Measurements from ENCODE around the gene SEL1L3.

Gene SEL1L3

GRCh38 chr4:25801594-25801993, 61.2 kb downstream of the SEL1L3 start:
- no peak overlapping the region for H3K27ac ChIP-seq
- no peak overlapping the region for H3K4me3 ChIP-seq
- no peak for DNase-seq (ENCODE audit: low spot score)
- no peak for TF ChIP-seq CTCF (IDR thresholded peaks at IDR 0.05)

GRCh38 chr4:25800245-25800644, 62.5 kb downstream of the SEL1L3 start:
- no peak overlapping the region for H3K4me3 ChIP-seq
- H3K27ac ChIP-seq = no peak overlapping the region
- TF ChIP-seq CTCF (IDR thresholded peaks at IDR 0.05) = no peak
- no peak for DNase-seq (ENCODE audit: low spot score)

GRCh38 chr4:25799522-25799921, 63.3 kb downstream of the SEL1L3 start:
- DNase-seq (ENCODE audit: low spot score) = no peak
- no peak for TF ChIP-seq CTCF (IDR thresholded peaks at IDR 0.05)
- no peak overlapping the region for H3K27ac ChIP-seq
- no peak overlapping the region for H3K4me3 ChIP-seq

GRCh38 chr4:25797136-25797535, 65.7 kb downstream of the SEL1L3 start:
- DNase-seq (ENCODE audit: low spot score) = no peak
- H3K4me3 ChIP-seq = no peak overlapping the region
- no peak overlapping the region for H3K27ac ChIP-seq
- no peak for TF ChIP-seq CTCF (IDR thresholded peaks at IDR 0.05)

GRCh38 chr4:25795566-25796454, 67.0 kb downstream of the SEL1L3 start:
- no peak overlapping the region for H3K27ac ChIP-seq
- no peak for TF ChIP-seq CTCF (IDR thresholded peaks at IDR 0.05)
- no peak overlapping the region for H3K4me3 ChIP-seq
- DNase-seq (ENCODE audit: low spot score) = no peak

GRCh38 chr4:25795091-25795490, 67.7 kb downstream of the SEL1L3 start:
- Histone ChIP-seq H3K27ac (no peak overlapping the region), H3K4me3 (no peak overlapping the region)
- TF ChIP-seq CTCF (IDR thresholded peaks at IDR 0.05) = no peak
- no peak for DNase-seq (ENCODE audit: low spot score)

GRCh38 chr4:25792876-25793275, 69.9 kb downstream of the SEL1L3 start:
- TF ChIP-seq CTCF (IDR thresholded peaks at IDR 0.05) = no peak
- no peak overlapping the region for H3K4me3 ChIP-seq
- DNase-seq (ENCODE audit: low spot score) = no peak
- H3K27ac ChIP-seq = no peak overlapping the region

Measured in coronary artery (tissue), 2 donors.